Endometrium (tissue), 2 donors: Measurements from ENCODE around the gene PMF1.
A peak's percentile ranks its signal among the peaks of the same experiment; 100 is the strongest.
"Not testable (repeated sequence)": the region's sequence is repeated elsewhere in the genome, so short reads cannot be mapped to it uniquely, and the experiment has no call there.

Source experiments
- FAIRE-seq: peaks from 2 replicates; lab custom pipeline; 2012; peaks lifted over from hg19 to GRCh38; lab: Jason Lieb, UNC
- donor health status: control.
- donor health status: control.

The PMF1 gene

GRCh38 chr1:156212833-156213643, at the start of gene PMF1:
TSS of gene PMF1 (plus strand) at chr1:156213007. CDS start at chr1:156213016, 9 bp downstream.
- no peak for FAIRE-seq

GRCh38 chr1:156163712-156164111, 49.1 kb upstream of the PMF1 start:
- no peak for FAIRE-seq

- FAIRE-seq, result no peak
Measured at GRCh38 chr1:156164125-156164831, 48.5 kb upstream of the PMF1 start.

- no peak for FAIRE-seq
Measured at GRCh38 chr1:156165083-156165482, 47.7 kb upstream of the PMF1 start.

- no peak for FAIRE-seq
Measured at GRCh38 chr1:156167536-156167935, 45.3 kb upstream of the PMF1 start.

GRCh38 chr1:156172696-156173470, 39.9 kb upstream of the PMF1 start:
- FAIRE-seq, result no peak

- no peak for FAIRE-seq
Measured at GRCh38 chr1:156176610-156177210, 36.1 kb upstream of the PMF1 start.

GRCh38 chr1:156177919-156178654, 34.7 kb upstream of the PMF1 start:
- FAIRE-seq, result no peak

- no peak for FAIRE-seq
Measured at GRCh38 chr1:156180471-156180870, 32.3 kb upstream of the PMF1 start.

GRCh38 chr1:156181391-156181924, 31.3 kb upstream of the PMF1 start:
- FAIRE-seq, result not testable (repeated sequence)

- not testable (repeated sequence) for FAIRE-seq
Measured at GRCh38 chr1:156182010-156182779, 30.6 kb upstream of the PMF1 start.

- FAIRE-seq, result not testable (repeated sequence)
Measured at GRCh38 chr1:156186347-156187177, 26.2 kb upstream of the PMF1 start.

- FAIRE-seq, result not testable (repeated sequence)
Measured at GRCh38 chr1:156190265-156190664, 22.5 kb upstream of the PMF1 start.

- FAIRE-seq, result no peak
Measured at GRCh38 chr1:156191292-156191964, 21.4 kb upstream of the PMF1 start.

GRCh38 chr1:156193208-156193487, 19.7 kb upstream of the PMF1 start:
- no peak for FAIRE-seq

GRCh38 chr1:156193488-156194299, 19.1 kb upstream of the PMF1 start, which contains the start of gene SLC25A44:
TSS of gene SLC25A44 (plus strand) at chr1:156194104. CDS start at chr1:156199848, 5,744 bp downstream.
- peak; percentile 99 for FAIRE-seq

GRCh38 chr1:156194300-156194652, 18.5 kb upstream of the PMF1 start:
- FAIRE-seq, result no peak

- FAIRE-seq, result no peak
Measured at GRCh38 chr1:156195853-156196252, 17.0 kb upstream of the PMF1 start.
